HG02885 (cell line): ENCODE results near the gene TSEN34.
A peak's percentile ranks its signal among the peaks of the same experiment; 100 is the strongest.
"Not testable (repeated sequence)": the region's sequence is repeated elsewhere in the genome, so short reads cannot be mapped to it uniquely, and the experiment has no call there.

ENCODE experiments used
- ATAC-seq: cut with Tn5 transposase; IDR thresholded peaks from one replicate; pipeline ENCODE4 v1.9.1; 2021; ENCODE audit warnings: mild to moderate bottlenecking; ENCODE audit not compliant: unreplicated experiment, poor library complexity

The TSEN34 gene

GRCh38 chr19:54160182-54160811 is 30.8 kb upstream of the TSEN34 start:
- no peak for ATAC-seq

GRCh38 chr19:54160854-54161253 is 30.3 kb upstream of the TSEN34 start:
- no peak for ATAC-seq

DNA sequence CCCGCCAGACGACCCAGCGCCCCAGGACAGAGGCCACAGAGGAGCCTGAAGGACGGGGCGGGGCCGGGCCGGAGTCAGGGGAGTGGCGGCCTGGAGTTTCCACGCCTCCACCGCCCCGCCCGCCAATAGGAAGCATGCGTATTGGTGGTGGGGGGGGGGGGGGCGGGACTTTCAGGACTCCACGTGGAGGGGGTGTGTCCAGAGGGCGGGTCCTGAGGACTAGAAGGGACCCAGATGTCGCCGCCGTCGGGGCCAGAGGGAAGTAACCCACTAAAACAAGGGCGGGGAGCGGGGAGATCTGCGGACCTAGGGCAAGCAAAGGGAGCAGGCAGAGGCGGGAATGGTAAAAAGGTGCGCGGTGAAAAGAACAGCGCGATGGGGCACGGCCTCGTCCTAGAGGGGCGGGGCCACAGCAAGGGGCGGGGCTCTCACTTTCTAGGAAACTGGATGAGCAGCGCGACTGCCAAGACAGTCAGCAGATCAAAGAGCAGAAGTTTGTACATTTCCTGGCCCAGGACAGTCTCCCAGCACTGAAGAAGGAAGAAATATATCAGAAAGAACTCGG is 28.8 kb upstream of the TSEN34 start:
- ATAC-seq, result no peak

- ATAC-seq, result no peak
Measured at GRCh38 chr19:54162884-54163283, 28.2 kb upstream of the TSEN34 start.

DNA sequence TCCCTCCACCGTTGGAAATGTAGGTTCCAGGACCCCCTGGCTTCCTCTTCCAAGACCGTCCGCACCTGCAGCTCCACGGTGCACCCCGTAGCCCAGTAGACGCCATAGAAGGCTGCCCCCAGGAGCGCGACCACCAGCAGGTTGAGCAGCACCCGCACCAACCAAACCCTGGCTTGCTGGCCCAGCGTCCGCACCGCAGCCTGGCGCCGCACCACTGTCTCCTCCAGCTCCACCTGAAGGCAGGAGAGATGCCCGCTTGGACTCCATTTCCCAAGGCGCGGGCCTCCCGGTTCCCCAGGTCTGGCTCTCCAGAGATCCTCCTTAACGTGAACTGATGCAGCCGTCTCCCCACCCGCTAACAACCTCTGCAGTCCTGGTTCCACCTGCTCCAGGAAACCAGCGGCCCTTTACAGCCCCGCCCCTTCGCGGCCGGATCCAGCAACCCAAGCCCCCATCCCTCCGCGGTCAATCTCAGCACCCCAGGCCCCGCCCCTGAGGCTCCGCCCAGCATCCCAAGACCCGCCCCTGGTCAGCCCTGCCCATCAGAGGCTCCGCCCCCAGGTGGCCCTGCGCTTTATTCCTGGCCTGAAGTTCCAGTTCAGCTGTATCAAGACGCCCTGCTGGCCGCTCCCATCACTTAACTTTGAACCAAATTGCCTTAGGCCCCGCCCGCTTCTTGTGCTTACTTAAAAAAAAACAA is 26.6 kb upstream of the TSEN34 start:
- ATAC-seq, result no peak

DNA sequence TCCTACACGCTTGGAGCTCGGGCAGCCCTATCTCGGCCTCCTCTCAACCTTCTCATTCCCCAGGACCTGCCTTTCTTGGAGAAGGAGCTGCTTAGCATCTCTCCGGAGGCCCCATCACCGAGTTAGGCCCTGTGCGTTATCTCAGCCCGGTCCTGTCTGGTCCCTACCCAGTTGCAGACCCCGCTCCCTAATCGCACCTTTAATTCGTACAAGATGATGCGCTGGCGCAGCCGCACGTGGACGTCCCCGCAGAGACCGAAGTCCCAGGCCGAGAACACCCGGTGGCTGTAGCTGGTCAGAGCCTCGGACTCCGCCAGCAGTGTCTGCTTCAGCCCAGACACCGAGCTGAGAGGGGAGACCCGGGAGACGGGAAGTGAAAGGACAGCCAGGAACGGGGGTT is 25.9 kb upstream of the TSEN34 start:
- no peak for ATAC-seq

- peak; percentile 66 for ATAC-seq
Measured at GRCh38 chr19:54168174-54168917, 22.8 kb upstream of the TSEN34 start.

GRCh38 chr19:54169149-54169740 is 21.9 kb upstream of the TSEN34 start:
- ATAC-seq, result no peak

DNA sequence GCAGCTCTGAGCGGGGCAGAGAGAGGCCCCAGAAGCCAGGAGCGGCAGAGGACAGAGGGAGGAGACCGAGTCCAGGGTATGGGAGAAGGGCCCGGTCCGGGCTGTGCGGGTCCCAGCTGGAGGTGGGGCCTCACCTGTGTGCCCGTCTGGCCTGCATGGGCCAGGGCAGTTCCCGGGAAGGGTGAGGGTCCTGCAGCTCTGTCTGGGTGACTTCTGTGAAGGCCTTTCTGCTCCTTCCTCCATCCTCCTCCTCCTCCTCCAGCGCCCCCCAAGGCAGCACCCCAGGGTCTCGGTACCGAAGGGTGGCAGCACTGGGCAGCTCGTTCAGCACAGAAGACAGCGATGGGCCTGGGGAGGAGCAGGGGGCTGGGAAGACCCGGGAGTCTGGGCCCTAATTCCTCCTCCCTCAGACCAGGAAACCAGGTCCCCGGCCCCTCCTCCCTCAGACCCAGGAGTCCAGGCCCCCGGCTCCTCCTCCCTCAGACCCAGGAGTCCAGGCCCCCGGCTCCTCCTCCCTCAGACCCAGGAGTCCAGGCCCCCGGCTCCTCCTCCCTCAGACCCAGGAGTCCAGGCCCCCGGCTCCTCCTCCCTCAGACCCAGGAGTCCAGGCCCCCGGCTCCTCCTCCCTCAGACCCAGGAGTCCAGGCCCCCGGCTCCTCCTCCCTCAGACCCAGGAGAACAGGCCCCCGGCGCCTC is 19.2 kb upstream of the TSEN34 start:
- not testable (repeated sequence) for ATAC-seq

GRCh38 chr19:54172471-54173358 is 18.4 kb upstream of the TSEN34 start, which contains the start of gene TMC4:
TSS of gene TMC4 (minus strand) at chr19:54173160. CDS start at chr19:54173117, 43 bp downstream.
- no peak for ATAC-seq

DNA sequence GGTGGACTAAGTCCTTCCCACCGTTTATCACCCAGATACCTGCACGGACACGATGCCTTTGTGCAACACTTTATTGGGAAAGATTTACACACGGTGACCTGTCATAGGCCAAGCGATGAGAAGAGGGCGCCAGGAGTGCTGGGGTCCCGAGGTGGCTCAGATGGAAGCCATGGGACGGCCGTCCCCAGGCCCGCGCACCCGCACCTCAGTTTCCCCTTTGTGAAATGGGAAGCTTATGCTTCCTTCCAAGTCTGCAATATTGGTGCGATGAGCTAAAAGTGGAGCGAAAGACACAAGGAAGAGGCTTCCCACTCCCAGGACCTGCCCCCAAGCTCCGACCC is 17.8 kb upstream of the TSEN34 start:
- no peak for ATAC-seq

- no peak for ATAC-seq
Measured at GRCh38 chr19:54173951-54174834, 16.9 kb upstream of the TSEN34 start.

- ATAC-seq, result no peak
Measured at GRCh38 chr19:54178581-54179261, 12.4 kb upstream of the TSEN34 start.

DNA sequence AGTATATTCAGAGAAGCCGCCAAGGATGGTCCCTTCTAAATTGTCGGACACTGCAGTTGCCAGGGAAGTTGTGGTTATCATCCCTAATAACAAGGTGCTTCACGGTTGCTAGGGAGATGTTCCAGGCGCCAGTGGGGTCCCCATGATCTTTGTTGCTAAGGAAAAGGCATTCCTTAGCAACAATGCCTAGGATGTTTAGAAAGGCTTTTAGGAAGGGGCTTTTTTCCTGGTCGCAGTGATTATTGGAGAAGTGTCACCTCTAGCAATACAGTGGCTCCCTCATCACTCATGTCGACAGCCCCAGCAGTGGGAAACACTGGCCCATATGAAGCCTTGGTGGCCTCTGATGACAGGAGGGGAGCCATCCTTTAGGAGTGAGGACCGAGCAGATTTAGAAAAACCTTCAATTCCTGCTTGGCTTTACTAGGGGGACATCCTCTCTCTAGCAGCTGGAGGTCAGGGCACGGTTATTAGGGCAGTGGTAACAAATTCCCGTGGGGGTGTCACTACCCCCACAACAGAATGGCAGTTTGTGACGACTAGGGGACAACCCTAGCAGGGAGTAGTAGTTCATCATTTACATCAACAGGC is 11.8 kb upstream of the TSEN34 start:
- ATAC-seq, result no peak

DNA sequence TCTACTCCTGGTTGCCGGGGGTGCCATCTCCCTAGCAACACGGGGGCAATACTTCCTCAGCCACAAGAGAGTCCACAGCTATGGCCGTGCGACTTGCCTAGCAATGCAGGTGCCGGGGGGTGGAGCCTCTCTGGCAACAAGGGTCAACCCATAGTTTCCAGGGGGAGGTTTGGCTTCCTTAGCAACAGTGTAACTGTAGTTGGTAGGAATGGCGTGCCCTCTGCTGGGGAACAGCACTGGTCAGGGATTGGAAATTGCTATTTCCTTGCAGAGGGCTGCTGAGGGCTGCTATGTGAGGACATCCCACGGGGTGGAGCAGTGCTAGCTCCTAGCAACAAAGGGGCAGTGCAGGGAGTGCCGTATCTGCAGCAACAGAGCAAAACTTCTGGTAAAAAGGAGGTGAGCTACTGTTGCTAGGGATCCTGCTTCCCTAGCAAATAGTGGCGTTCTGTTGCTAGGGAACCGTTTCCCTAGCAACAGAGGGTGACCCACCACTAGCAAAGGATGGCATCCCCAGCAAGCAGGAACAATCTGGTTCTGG is 11.1 kb upstream of the TSEN34 start:
- ATAC-seq, result no peak

DNA sequence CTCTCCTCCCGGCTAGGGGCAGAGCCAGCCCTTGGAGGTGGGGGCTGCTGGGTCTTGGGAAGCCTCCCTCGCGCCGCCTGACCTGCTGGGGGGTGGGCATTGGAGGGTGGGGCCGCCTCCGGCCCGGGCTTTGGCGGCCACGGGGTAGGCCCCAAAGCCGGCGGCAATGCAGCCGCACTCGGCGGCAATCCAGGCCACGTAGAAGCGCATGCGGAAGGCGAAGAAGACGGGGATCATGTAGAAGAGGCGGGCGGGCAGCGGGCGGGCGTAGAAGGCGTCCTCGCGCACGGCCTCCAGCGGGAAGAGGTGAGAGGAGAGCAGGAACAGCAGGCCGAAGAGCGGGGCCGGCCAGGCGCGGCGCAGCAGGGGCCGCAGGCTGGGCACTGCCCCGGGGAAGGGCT is 10.4 kb upstream of the TSEN34 start:
- no peak for ATAC-seq

DNA sequence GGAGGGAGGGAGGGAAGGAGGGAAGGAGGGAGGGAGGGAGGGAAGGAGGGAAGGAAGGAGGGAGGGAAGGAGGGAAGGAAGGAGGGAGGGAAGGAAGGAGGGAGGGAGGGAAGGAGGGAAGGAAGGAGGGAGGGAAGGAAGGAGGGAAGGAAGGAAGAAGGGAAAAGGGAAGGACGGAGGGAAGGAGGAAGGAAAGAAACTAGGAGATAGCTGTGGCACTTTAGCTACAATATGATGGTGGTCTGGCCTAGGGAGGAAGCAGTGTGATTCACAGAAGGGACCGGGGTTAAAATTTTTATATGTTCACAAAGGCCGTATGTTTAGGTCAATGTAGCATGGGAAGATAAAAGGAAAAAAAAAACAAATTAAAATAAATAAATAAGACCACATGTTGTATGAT is 9.2 kb upstream of the TSEN34 start:
- not testable (repeated sequence) for ATAC-seq
